Erythroblast (primary cell): ENCODE measurements around the gene ATP6V1G1.
"Not testable (repeated sequence)": the region's sequence is repeated elsewhere in the genome, so short reads cannot be mapped to it uniquely, and the experiment has no call there.

Source experiments
- GATA1 ChIP-seq: IDR thresholded peaks from 2 replicates; pipeline ENCODE4 v1.6.1; 2011; ENCODE audit warnings: low read depth, mild to moderate bottlenecking, control low read depth, low read length, moderate library complexity
- POLR2A ChIP-seq: IDR thresholded peaks from 2 replicates; pipeline ENCODE4 v1.6.1; 2011; ENCODE audit warnings: mild to moderate bottlenecking, low read length

GRCh38 chr9:114601787-114602186 is 14.2 kb downstream of the ATP6V1G1 start:
- TF ChIP-seq GATA1, POLR2A: not testable (repeated sequence)
